HepG2 (cell line): ENCODE data around the gene KLHL12. TPM values are rescaled to one million over a fixed set of nuclear protein-coding genes. Genes with fewer than 3 reads are reported as not detected.

Source experiments
- ATAC-seq: fragments of 200-7000 bp; cut with Tn5 transposase; 3 replicates; pipeline ENCODE4 v1.9.1; 2020; ENCODE audit warnings: mild to moderate bottlenecking, moderate library complexity
- BruUV-seq: library from RNA; stranded (reverse); fragments of 400-500 nt; replicated peaks from 2 replicates; lab custom pipeline; 2021; lab: Mats Ljungman, UMichigan
- CTCF ChIA-PET: fragments of 300-600 bp; formaldehyde crosslinking; extraction: SDS; loops from one replicate; lab custom pipeline; 2021; ENCODE audit warnings: low total read pairs, inconsistent platforms, low intra/inter-chr PET ratio; lab: Yijun Ruan, JAX
- POLR2A ChIA-PET: fragments of 350-600 bp; sonication (Branson Sonifier 250); formaldehyde crosslinking; loops from one replicate; lab custom pipeline; 2020; ENCODE audit warnings: antibody characterized with exemption, inconsistent platforms; lab: Yijun Ruan, JAX
- DNase-seq: peaks from one replicate; pipeline ENCODE4 v3.0.0-alpha.2; 2015; ENCODE audit warnings: low spot score
- FAIRE-seq: peaks from 3 replicates; lab custom pipeline; 2011; peaks lifted over from hg19 to GRCh38; lab: Jason Lieb, UNC
- H2AFZ ChIP-seq: one replicate; pipeline ENCODE4 v1.6.1; 2011; ENCODE audit warnings: low read length, inconsistent platforms
- H3K27ac ChIP-seq: fragments of 300-600 bp; 3 replicates; pipeline ENCODE4 v1.8.0; 2011; ENCODE audit warnings: mixed run types, mild to moderate bottlenecking, mixed read lengths, low read length, inconsistent platforms; ENCODE audit not compliant: insufficient read depth; ENCODE audit errors: extremely low read length
- H3K27me3 ChIP-seq, 2 experiments: fragments of 200-600 bp in 1 of 2; 2 replicates in 1 of 2; 3 replicates in 1 of 2; pipeline versions ENCODE4 v1.6.0 to v1.8.0; 2011; ENCODE audit warnings: low read length in 2 of 2, mild to moderate bottlenecking in 2 of 2, moderate library complexity in 2 of 2, inconsistent platforms in 1 of 2; ENCODE audit not compliant: insufficient read depth in 2 of 2, control insufficient read depth in 1 of 2
- H3K36me3 ChIP-seq, 2 experiments: fragments of 200-600 bp in 1 of 2; replicated peaks in 1 of 2; 2 replicates in 1 of 2; 3 replicates in 1 of 2; pipeline versions ENCODE4 v1.5.1 to v1.8.0; 2011; ENCODE audit warnings: low read length in 2 of 2, inconsistent platforms in 1 of 2; ENCODE audit not compliant: insufficient read depth in 2 of 2, control insufficient read depth in 1 of 2
- H3K4me1 ChIP-seq: 2 replicates; pipeline ENCODE4 v1.5.1; 2012; ENCODE audit warnings: low read length, inconsistent platforms; ENCODE audit not compliant: insufficient read depth
- H3K4me2 ChIP-seq: 2 replicates; pipeline ENCODE4 v1.6.0; 2011; ENCODE audit warnings: low read depth, low read length, inconsistent platforms
- H3K4me3 ChIP-seq, 3 experiments: fragments of 200-600 bp in 1 of 3; sonication (generic), shearing (Covaris generic) in 1 of 3; replicated peaks in 1 of 3; 2 replicates each; pipeline ENCODE4 v1.5.1; 2011 to 2016; ENCODE audit warnings: low read length in 3 of 3, inconsistent platforms in 2 of 3, low read depth in 2 of 3, mild to moderate bottlenecking in 2 of 3, control low read depth in 1 of 3, mixed read lengths in 1 of 3; ENCODE audit not compliant: insufficient read depth in 1 of 3
- H3K79me2 ChIP-seq: one replicate; pipeline ENCODE4 v1.6.1; 2011; ENCODE audit warnings: low read length, inconsistent platforms; ENCODE audit not compliant: insufficient read depth
- H3K9ac ChIP-seq: 2 replicates; pipeline ENCODE4 v1.6.0; 2011; ENCODE audit warnings: mild to moderate bottlenecking, low read depth, low read length, inconsistent platforms; ENCODE audit not compliant: insufficient read depth
- H3K9me3 ChIP-seq: 2 replicates; pipeline ENCODE4 v1.5.1; 2012; ENCODE audit warnings: mild to moderate bottlenecking, low read length
- H4K20me1 ChIP-seq: 2 replicates; pipeline ENCODE4 v1.6.0; 2011; ENCODE audit warnings: inconsistent platforms, mild to moderate bottlenecking, low read length, moderate library complexity; ENCODE audit not compliant: insufficient read depth
- AKAP8 ChIP-seq: sonication (generic); formaldehyde crosslinking; IDR thresholded peaks from 2 replicates; pipeline ENCODE4 v1.5.1; 2020; ENCODE audit warnings: mild to moderate bottlenecking, missing genetic modification reagents
- FOXO4 ChIP-seq: sonication (generic); formaldehyde crosslinking; conservative IDR thresholded peaks from 2 replicates; pipeline ENCODE4 v1.8.1; 2023; ENCODE audit warnings: missing genetic modification reagents
- RFX5 ChIP-seq: IDR thresholded peaks from 2 replicates; pipeline ENCODE4 v1.6.1; 2011; ENCODE audit warnings: low read depth, low read length, improper control_type of control experiment
- ZNF510 ChIP-seq: sonication (generic); formaldehyde crosslinking; IDR thresholded peaks from 2 replicates; pipeline ENCODE4 v1.4.0; 2020; ENCODE audit warnings: low read depth, mild to moderate bottlenecking, missing genetic modification reagents
- ZNF598 ChIP-seq: sonication (generic); formaldehyde crosslinking; IDR thresholded peaks from 2 replicates; pipeline ENCODE4 v1.5.1; 2020; ENCODE audit warnings: mild to moderate bottlenecking, missing genetic modification reagents, borderline replicate concordance
- ZNF761 ChIP-seq: sonication (generic); formaldehyde crosslinking; conservative IDR thresholded peaks from 2 replicates; pipeline ENCODE4 v1.4.0; 2020; ENCODE audit warnings: mild to moderate bottlenecking, missing genetic modification reagents
- WGBS: methylation state at CpG from one replicate; pipeline ENCODE4 v1.1.6; 2017; ENCODE audit warnings: low lambda C conversion rate; 5-methylcytosine and 5-hydroxymethylcytosine counted together
- in situ Hi-C: cut with HindIII; loops from 2 replicates; pipeline ENCODE4 v1.10.0; 2017; ENCODE audit warnings: low pct_unique_long_range_greater_than_20kb; ENCODE audit not compliant: extremely low pct_ligation_motif_present
- intact Hi-C: fragments of 100-400 bp; cut with micrococcal nuclease; formaldehyde crosslinking; loops from one replicate; pipeline ENCODE4 v1.10.0; 2022; ENCODE audit not compliant: unreplicated experiment
- polyA plus RNA-seq, 8 experiments: library from polyadenylated mRNA; depleted of rRNA in 3 of 8; stranded (reverse) in 7 of 8; unstranded in 1 of 8; fragments of >200 nt; fragmentation: Illumina TruSeq in 4 of 8; extraction: Trizol in 4 of 8; gene quantifications; 2 replicates each; pipeline versions ENCODE4 v1.2.1 to v1.2.3, GENCODE V29; 2011 to 2016; ENCODE audit warnings: low read depth in 4 of 8, missing spikeins in 1 of 8, mixed read lengths in 1 of 8; ENCODE audit not compliant: insufficient read depth in 1 of 8
- total RNA-seq, 5 experiments: library from RNA; depleted of rRNA; stranded (reverse); fragments of >200 nt; fragmentation: Illumina TruSeq; extraction: Trizol; gene quantifications; 2 replicates each; pipeline ENCODE4 v1.2.3, GENCODE V29; 2016; ENCODE audit warnings: low read depth in 1 of 5

KLHL12 gene
- total and polyA plus RNA-seq, 2 of the 13 experiments (the other 11 are each of a cell fraction or from before 2014, with no cell fraction given), result 19.2 to 25.2 TPM

- TF ChIP-seq FOXO4 (CRISPR knock-in tag) (no peak), RFX5 (no peak), ZNF598 (no peak), AKAP8 (CRISPR knock-in tag) (no peak)
These were observed 17.4 kb upstream of the KLHL12 start (continued) for GRCh38 chr1:202944438-202944921.

DNA sequence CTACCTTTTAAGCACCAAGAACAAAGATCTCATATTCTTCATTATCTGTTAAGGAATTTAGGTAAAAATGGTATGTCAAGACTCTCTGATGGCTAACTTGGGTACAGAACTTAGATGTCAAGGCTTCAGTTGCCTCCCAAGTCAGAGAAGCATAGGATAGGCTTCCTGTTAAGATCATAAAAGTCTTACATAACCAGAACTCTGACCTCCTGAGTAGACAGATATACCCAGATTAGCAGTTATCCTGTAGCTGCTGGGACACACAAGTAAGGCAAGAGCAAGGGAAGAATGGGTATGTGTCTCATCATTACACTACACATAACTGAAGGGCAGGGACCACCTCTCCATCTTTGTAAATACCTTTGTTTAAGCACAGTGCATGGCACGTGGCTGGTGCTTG lies 15.4 kb upstream of the KLHL12 start:
- BruUV-seq, result no TSS peak
- intact Hi-C loops (no loop called here), in situ Hi-C loops (no loop called here)
- Histone ChIP-seq H3K79me2 (no peaks in the 10 kb centered on the region), H3K27me3 (no peaks in the 10 kb centered on the region), H2AFZ (no peak overlapping the region), H3K9ac (no peak overlapping the region), H3K27ac (no peak overlapping the region), H4K20me1 (no peaks in the 10 kb centered on the region), H3K36me3 (peaks cover 22 to 53% of the 10 kb centered on the region in 2 experiments; a peak in 4 of 5 replicates), H3K4me2 (no peak overlapping the region), H3K4me1 (no peaks in the 10 kb centered on the region), H3K4me3 (no peak overlapping the region), H3K9me3 (no peaks in the 10 kb centered on the region)
- ChIA-PET POLR2A (no interaction called here), CTCF (no interaction called here)
- no peak for FAIRE-seq
- ATAC-seq, result no peak
- DNase-seq, result no peak
- 88% methylated on average over 1 of the region's 1 CpG for WGBS
- no peak for TF ChIP-seq ZNF761 (CRISPR knock-in tag)
- no peak for TF ChIP-seq ZNF510 (CRISPR knock-in tag)
